HepG2 (cell line): ENCODE data around the gene RAB6B. TPM values are rescaled to one million over a fixed set of nuclear protein-coding genes. Genes with fewer than 3 reads are reported as not detected.

Experiments used
- ATAC-seq: fragments of 200-7000 bp; cut with Tn5 transposase; 3 replicates; pipeline ENCODE4 v1.9.1; 2020; ENCODE audit warnings: mild to moderate bottlenecking, moderate library complexity
- BruUV-seq: library from RNA; stranded (reverse); fragments of 400-500 nt; replicated peaks from 2 replicates; lab custom pipeline; 2021; lab: Mats Ljungman, UMichigan
- CTCF ChIA-PET: fragments of 300-600 bp; formaldehyde crosslinking; extraction: SDS; loops from one replicate; lab custom pipeline; 2021; ENCODE audit warnings: low total read pairs, inconsistent platforms, low intra/inter-chr PET ratio; lab: Yijun Ruan, JAX
- POLR2A ChIA-PET: fragments of 350-600 bp; sonication (Branson Sonifier 250); formaldehyde crosslinking; loops from one replicate; lab custom pipeline; 2020; ENCODE audit warnings: antibody characterized with exemption, inconsistent platforms; lab: Yijun Ruan, JAX
- DNase-seq: peaks from one replicate; pipeline ENCODE4 v3.0.0-alpha.2; 2015; ENCODE audit warnings: low spot score
- FAIRE-seq: peaks from 3 replicates; lab custom pipeline; 2011; peaks lifted over from hg19 to GRCh38; lab: Jason Lieb, UNC
- H2AFZ ChIP-seq: one replicate; pipeline ENCODE4 v1.6.1; 2011; ENCODE audit warnings: low read length, inconsistent platforms
- H3K27ac ChIP-seq: fragments of 300-600 bp; 3 replicates; pipeline ENCODE4 v1.8.0; 2011; ENCODE audit warnings: mixed run types, mild to moderate bottlenecking, mixed read lengths, low read length, inconsistent platforms; ENCODE audit not compliant: insufficient read depth; ENCODE audit errors: extremely low read length
- H3K27me3 ChIP-seq, 2 experiments: fragments of 200-600 bp in 1 of 2; 2 replicates in 1 of 2; 3 replicates in 1 of 2; pipeline versions ENCODE4 v1.6.0 to v1.8.0; 2011; ENCODE audit warnings: low read length in 2 of 2, mild to moderate bottlenecking in 2 of 2, moderate library complexity in 2 of 2, inconsistent platforms in 1 of 2; ENCODE audit not compliant: insufficient read depth in 2 of 2, control insufficient read depth in 1 of 2
- H3K36me3 ChIP-seq, 2 experiments: fragments of 200-600 bp in 1 of 2; replicated peaks in 1 of 2; 2 replicates in 1 of 2; 3 replicates in 1 of 2; pipeline versions ENCODE4 v1.5.1 to v1.8.0; 2011; ENCODE audit warnings: low read length in 2 of 2, inconsistent platforms in 1 of 2; ENCODE audit not compliant: insufficient read depth in 2 of 2, control insufficient read depth in 1 of 2
- H3K4me1 ChIP-seq: 2 replicates; pipeline ENCODE4 v1.5.1; 2012; ENCODE audit warnings: low read length, inconsistent platforms; ENCODE audit not compliant: insufficient read depth
- H3K4me2 ChIP-seq: 2 replicates; pipeline ENCODE4 v1.6.0; 2011; ENCODE audit warnings: low read depth, low read length, inconsistent platforms
- H3K4me3 ChIP-seq, 3 experiments: fragments of 200-600 bp in 1 of 3; sonication (generic), shearing (Covaris generic) in 1 of 3; replicated peaks in 1 of 3; 2 replicates each; pipeline ENCODE4 v1.5.1; 2011 to 2016; ENCODE audit warnings: low read length in 3 of 3, inconsistent platforms in 2 of 3, low read depth in 2 of 3, mild to moderate bottlenecking in 2 of 3, control low read depth in 1 of 3, mixed read lengths in 1 of 3; ENCODE audit not compliant: insufficient read depth in 1 of 3
- H3K79me2 ChIP-seq: one replicate; pipeline ENCODE4 v1.6.1; 2011; ENCODE audit warnings: low read length, inconsistent platforms; ENCODE audit not compliant: insufficient read depth
- H3K9ac ChIP-seq: 2 replicates; pipeline ENCODE4 v1.6.0; 2011; ENCODE audit warnings: mild to moderate bottlenecking, low read depth, low read length, inconsistent platforms; ENCODE audit not compliant: insufficient read depth
- H3K9me3 ChIP-seq: 2 replicates; pipeline ENCODE4 v1.5.1; 2012; ENCODE audit warnings: mild to moderate bottlenecking, low read length
- H4K20me1 ChIP-seq: 2 replicates; pipeline ENCODE4 v1.6.0; 2011; ENCODE audit warnings: inconsistent platforms, mild to moderate bottlenecking, low read length, moderate library complexity; ENCODE audit not compliant: insufficient read depth
- FOSL2 ChIP-seq: sonication (generic); formaldehyde crosslinking; IDR thresholded peaks from 2 replicates; pipeline ENCODE4 v1.4.0; 2020; ENCODE audit warnings: missing genetic modification reagents
- GZF1 ChIP-seq: sonication (generic); formaldehyde crosslinking; IDR thresholded peaks from 2 replicates; pipeline ENCODE4 v1.5.1; 2020; ENCODE audit warnings: mild to moderate bottlenecking, missing genetic modification reagents
- KDM5B ChIP-seq: sonication (generic); formaldehyde crosslinking; IDR thresholded peaks from 2 replicates; pipeline ENCODE4 v1.4.0; 2020; ENCODE audit warnings: missing genetic modification reagents, mild to moderate bottlenecking, borderline replicate concordance
- KLF9 ChIP-seq: IDR thresholded peaks from 2 replicates; pipeline ENCODE4 v1.6.1; 2016; ENCODE audit warnings: low read depth
- NFYC ChIP-seq: IDR thresholded peaks from 2 replicates; pipeline ENCODE4 v1.6.1; 2016; ENCODE audit warnings: missing genetic modification reagents, missing compliant biosample characterization
- RFXANK ChIP-seq: IDR thresholded peaks from 2 replicates; pipeline ENCODE4 v1.6.1; 2016
- ZBTB14 ChIP-seq: sonication (generic); formaldehyde crosslinking; IDR thresholded peaks from 2 replicates; pipeline ENCODE4 v1.4.0; 2020; ENCODE audit warnings: missing genetic modification reagents
- ZNF75D ChIP-seq: sonication (generic); formaldehyde crosslinking; IDR thresholded peaks from 2 replicates; pipeline ENCODE4 v1.8.1; 2023; ENCODE audit warnings: missing genetic modification reagents, mild to moderate bottlenecking, borderline replicate concordance
- ZSCAN21 ChIP-seq: sonication (generic); formaldehyde crosslinking; IDR thresholded peaks from 2 replicates; pipeline ENCODE4 v1.8.0; 2022; ENCODE audit warnings: mild to moderate bottlenecking, missing genetic modification reagents, moderate library complexity, borderline replicate concordance
- WGBS: methylation state at CpG from one replicate; pipeline ENCODE4 v1.1.6; 2017; ENCODE audit warnings: low lambda C conversion rate; 5-methylcytosine and 5-hydroxymethylcytosine counted together
- in situ Hi-C: cut with HindIII; loops from 2 replicates; pipeline ENCODE4 v1.10.0; 2017; ENCODE audit warnings: low pct_unique_long_range_greater_than_20kb; ENCODE audit not compliant: extremely low pct_ligation_motif_present
- intact Hi-C: fragments of 100-400 bp; cut with micrococcal nuclease; formaldehyde crosslinking; loops from one replicate; pipeline ENCODE4 v1.10.0; 2022; ENCODE audit not compliant: unreplicated experiment
- polyA plus RNA-seq, 8 experiments: library from polyadenylated mRNA; depleted of rRNA in 3 of 8; stranded (reverse) in 7 of 8; unstranded in 1 of 8; fragments of >200 nt; fragmentation: Illumina TruSeq in 4 of 8; extraction: Trizol in 4 of 8; gene quantifications; 2 replicates each; pipeline versions ENCODE4 v1.2.1 to v1.2.3, GENCODE V29; 2011 to 2016; ENCODE audit warnings: low read depth in 4 of 8, missing spikeins in 1 of 8, mixed read lengths in 1 of 8; ENCODE audit not compliant: insufficient read depth in 1 of 8
- total RNA-seq, 5 experiments: library from RNA; depleted of rRNA; stranded (reverse); fragments of >200 nt; fragmentation: Illumina TruSeq; extraction: Trizol; gene quantifications; 2 replicates each; pipeline ENCODE4 v1.2.3, GENCODE V29; 2016; ENCODE audit warnings: low read depth in 1 of 5
- TF ChIP-seq, protein P1 (sequence below): sonication (generic); formaldehyde crosslinking; IDR thresholded peaks from 2 replicates; pipeline ENCODE4 v1.4.0; 2020; ENCODE audit warnings: mild to moderate bottlenecking, low read depth, missing genetic modification reagents
- TF ChIP-seq, protein P2 (sequence below): IDR thresholded peaks from 2 replicates; pipeline ENCODE4 v1.6.1; 2016
- TF ChIP-seq, protein P3 (sequence below): sonication (generic); formaldehyde crosslinking; IDR thresholded peaks from 2 replicates; pipeline ENCODE4 v1.5.1; 2020; ENCODE audit warnings: mild to moderate bottlenecking, missing genetic modification reagents, moderate library complexity

The RAB6B gene
- total and polyA plus RNA-seq, 2 of the 13 experiments (the other 11 are each of a cell fraction or from before 2014, with no cell fraction given), result 0.16 TPM; not detected in 1

- Histone ChIP-seq H3K36me3 (no peaks in the 10 kb centered on the region), H3K9ac (no peak overlapping the region), H3K4me2 (no peak overlapping the region), H4K20me1 (no peaks in the 10 kb centered on the region), H2AFZ (no peak overlapping the region), H3K27me3 (peaks cover 7 to 21% of the 10 kb centered on the region in 2 experiments; a peak in 4 of 5 replicates), H3K9me3 (no peaks in the 10 kb centered on the region), H3K27ac (no peak overlapping the region), H3K4me1 (peaks cover 16% of the 10 kb centered on the region), H3K79me2 (no peaks in the 10 kb centered on the region), H3K4me3 (no peak overlapping the region)
- CTCF ChIA-PET, result no interaction called here
- TF ChIP-seq ZSCAN21 (CRISPR knock-in tag), result no peak
- TF ChIP-seq ZBTB14 (CRISPR knock-in tag), result no peak
- TF ChIP-seq, protein P1, sequence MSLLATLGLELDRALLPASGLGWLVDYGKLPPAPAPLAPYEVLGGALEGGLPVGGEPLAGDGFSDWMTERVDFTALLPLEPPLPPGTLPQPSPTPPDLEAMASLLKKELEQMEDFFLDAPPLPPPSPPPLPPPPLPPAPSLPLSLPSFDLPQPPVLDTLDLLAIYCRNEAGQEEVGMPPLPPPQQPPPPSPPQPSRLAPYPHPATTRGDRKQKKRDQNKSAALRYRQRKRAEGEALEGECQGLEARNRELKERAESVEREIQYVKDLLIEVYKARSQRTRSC (CRISPR knock-in tag), result no peak
- TF ChIP-seq GZF1, result no peak
- TF ChIP-seq ZNF75D (CRISPR knock-in tag), result no peak
- no peak for TF ChIP-seq KDM5B (CRISPR knock-in tag)
- no peak for TF ChIP-seq RFXANK (CRISPR knock-in tag)
- no peak for TF ChIP-seq NFYC
- TF ChIP-seq, protein P2, sequence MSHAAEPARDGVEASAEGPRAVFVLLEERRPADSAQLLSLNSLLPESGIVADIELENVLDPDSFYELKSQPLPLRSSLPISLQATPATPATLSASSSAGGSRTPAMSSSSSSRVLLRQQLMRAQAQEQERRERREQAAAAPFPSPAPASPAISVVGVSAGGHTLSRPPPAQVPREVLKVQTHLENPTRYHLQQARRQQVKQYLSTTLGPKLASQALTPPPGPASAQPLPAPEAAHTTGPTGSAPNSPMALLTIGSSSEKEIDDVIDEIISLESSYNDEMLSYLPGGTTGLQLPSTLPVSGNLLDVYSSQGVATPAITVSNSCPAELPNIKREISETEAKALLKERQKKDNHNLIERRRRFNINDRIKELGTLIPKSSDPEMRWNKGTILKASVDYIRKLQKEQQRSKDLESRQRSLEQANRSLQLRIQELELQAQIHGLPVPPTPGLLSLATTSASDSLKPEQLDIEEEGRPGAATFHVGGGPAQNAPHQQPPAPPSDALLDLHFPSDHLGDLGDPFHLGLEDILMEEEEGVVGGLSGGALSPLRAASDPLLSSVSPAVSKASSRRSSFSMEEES (CRISPR knock-in tag), result no peak
- no peak for TF ChIP-seq FOSL2 (CRISPR knock-in tag)
- TF ChIP-seq KLF9 (CRISPR knock-in tag), result no peak
- TF ChIP-seq, protein P3, sequence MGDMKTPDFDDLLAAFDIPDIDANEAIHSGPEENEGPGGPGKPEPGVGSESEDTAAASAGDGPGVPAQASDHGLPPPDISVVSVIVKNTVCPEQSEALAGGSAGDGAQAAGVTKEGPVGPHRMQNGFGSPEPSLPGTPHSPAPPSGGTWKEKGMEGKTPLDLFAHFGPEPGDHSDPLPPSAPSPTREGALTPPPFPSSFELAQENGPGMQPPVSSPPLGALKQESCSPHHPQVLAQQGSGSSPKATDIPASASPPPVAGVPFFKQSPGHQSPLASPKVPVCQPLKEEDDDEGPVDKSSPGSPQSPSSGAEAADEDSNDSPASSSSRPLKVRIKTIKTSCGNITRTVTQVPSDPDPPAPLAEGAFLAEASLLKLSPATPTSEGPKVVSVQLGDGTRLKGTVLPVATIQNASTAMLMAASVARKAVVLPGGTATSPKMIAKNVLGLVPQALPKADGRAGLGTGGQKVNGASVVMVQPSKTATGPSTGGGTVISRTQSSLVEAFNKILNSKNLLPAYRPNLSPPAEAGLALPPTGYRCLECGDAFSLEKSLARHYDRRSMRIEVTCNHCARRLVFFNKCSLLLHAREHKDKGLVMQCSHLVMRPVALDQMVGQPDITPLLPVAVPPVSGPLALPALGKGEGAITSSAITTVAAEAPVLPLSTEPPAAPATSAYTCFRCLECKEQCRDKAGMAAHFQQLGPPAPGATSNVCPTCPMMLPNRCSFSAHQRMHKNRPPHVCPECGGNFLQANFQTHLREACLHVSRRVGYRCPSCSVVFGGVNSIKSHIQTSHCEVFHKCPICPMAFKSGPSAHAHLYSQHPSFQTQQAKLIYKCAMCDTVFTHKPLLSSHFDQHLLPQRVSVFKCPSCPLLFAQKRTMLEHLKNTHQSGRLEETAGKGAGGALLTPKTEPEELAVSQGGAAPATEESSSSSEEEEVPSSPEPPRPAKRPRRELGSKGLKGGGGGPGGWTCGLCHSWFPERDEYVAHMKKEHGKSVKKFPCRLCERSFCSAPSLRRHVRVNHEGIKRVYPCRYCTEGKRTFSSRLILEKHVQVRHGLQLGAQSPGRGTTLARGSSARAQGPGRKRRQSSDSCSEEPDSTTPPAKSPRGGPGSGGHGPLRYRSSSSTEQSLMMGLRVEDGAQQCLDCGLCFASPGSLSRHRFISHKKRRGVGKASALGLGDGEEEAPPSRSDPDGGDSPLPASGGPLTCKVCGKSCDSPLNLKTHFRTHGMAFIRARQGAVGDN (CRISPR knock-in tag), result no peak
- in situ Hi-C loops, result no loop called here
- intact Hi-C loops, result no loop called here
- ATAC-seq (no peak), DNase-seq (no peak), FAIRE-seq (no peak)
- BruUV-seq, result no TSS peak
- WGBS, result 100% methylated on average over 1 of the region's 4 CpGs
- POLR2A ChIA-PET, result no interaction called here
Observed at GRCh38 chr3:133835961-133836360, 59.7 kb downstream of the RAB6B start.
